ENCODE data around the gene PCDHGB3. TPM values are rescaled to one million over a fixed set of nuclear protein-coding genes. Genes with fewer than 3 reads are reported as not detected.
"Not testable (repeated sequence)": the region's sequence is repeated elsewhere in the genome, so short reads cannot be mapped to it uniquely, and the experiment has no call there.

PCDHGB3 gene
- total RNA-seq, 1 donor from 2014 or later, result 0.19 TPM

GRCh38 chr5:141343242-141343952 lies 26.6 kb upstream of the PCDHGB3 start, which contains the start of gene PCDHGA3:
Gene PCDHGA3 (plus strand): TSS chr5:141343829. CDS start chr5:141344034, 205 bp downstream.
- Mint-ChIP-seq H3K9me3 (ENCODE audit: unreplicated experiment) (peaks cover 31% of the 10 kb centered on the region), H3K27me3 (ENCODE audit: unreplicated experiment) (no peaks in the 10 kb centered on the region), H3K27ac (ENCODE audit: unreplicated experiment) (no peak within 1 kb of the TSS), H3K4me1 (ENCODE audit: unreplicated experiment) (no peaks in the 10 kb centered on the region), H3K36me3 (ENCODE audit: unreplicated experiment) (no peaks in the 10 kb centered on the region), H3K4me3 (ENCODE audit: unreplicated experiment) (no peak within 1 kb of the TSS)
- no peak for DNase-seq (ENCODE audit: extremely low spot score, unreplicated experiment)
- TF ChIP-seq, protein P1, sequence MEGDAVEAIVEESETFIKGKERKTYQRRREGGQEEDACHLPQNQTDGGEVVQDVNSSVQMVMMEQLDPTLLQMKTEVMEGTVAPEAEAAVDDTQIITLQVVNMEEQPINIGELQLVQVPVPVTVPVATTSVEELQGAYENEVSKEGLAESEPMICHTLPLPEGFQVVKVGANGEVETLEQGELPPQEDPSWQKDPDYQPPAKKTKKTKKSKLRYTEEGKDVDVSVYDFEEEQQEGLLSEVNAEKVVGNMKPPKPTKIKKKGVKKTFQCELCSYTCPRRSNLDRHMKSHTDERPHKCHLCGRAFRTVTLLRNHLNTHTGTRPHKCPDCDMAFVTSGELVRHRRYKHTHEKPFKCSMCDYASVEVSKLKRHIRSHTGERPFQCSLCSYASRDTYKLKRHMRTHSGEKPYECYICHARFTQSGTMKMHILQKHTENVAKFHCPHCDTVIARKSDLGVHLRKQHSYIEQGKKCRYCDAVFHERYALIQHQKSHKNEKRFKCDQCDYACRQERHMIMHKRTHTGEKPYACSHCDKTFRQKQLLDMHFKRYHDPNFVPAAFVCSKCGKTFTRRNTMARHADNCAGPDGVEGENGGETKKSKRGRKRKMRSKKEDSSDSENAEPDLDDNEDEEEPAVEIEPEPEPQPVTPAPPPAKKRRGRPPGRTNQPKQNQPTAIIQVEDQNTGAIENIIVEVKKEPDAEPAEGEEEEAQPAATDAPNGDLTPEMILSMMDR (IDR thresholded peaks at IDR 0.05), result no peak

DNA sequence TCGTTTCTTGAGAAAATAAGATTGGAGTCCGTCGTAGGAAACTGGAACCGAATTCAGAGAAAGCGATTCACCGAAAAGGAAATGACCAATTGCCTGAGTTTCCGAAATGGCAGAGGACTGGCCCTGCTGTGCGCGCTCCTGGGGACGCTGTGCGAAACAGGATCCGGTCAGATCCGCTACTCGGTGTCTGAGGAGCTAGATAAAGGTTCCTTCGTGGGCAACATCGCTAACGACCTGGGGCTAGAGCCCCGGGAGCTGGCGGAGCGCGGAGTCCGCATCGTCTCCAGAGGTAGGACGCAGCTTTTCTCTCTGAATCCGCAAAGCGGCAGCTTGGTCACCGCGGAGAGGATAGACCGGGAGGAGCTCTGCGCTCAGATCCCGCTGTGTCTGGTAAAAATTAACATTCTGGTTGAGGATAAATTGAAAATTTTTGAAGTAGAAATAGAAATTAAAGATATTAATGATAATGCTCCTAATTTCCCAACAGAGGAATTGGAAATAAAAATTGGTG lies 26.0 kb upstream of the PCDHGB3 start:
- no peaks in the 10 kb centered on the region for H3K36me3 Mint-ChIP-seq (ENCODE audit: unreplicated experiment)
- no peak overlapping the region for H3K4me3 Mint-ChIP-seq (ENCODE audit: unreplicated experiment)
- no peaks in the 10 kb centered on the region for H3K27me3 Mint-ChIP-seq (ENCODE audit: unreplicated experiment)
- H3K9me3 Mint-ChIP-seq (ENCODE audit: unreplicated experiment), result peaks cover 30% of the 10 kb centered on the region
- TF ChIP-seq, protein P1 (IDR thresholded peaks at IDR 0.05), result no peak
- H3K4me1 Mint-ChIP-seq (ENCODE audit: unreplicated experiment), result no peaks in the 10 kb centered on the region
- no peak overlapping the region for H3K27ac Mint-ChIP-seq (ENCODE audit: unreplicated experiment)
- DNase-seq (ENCODE audit: extremely low spot score, unreplicated experiment), result no peak

DNA sequence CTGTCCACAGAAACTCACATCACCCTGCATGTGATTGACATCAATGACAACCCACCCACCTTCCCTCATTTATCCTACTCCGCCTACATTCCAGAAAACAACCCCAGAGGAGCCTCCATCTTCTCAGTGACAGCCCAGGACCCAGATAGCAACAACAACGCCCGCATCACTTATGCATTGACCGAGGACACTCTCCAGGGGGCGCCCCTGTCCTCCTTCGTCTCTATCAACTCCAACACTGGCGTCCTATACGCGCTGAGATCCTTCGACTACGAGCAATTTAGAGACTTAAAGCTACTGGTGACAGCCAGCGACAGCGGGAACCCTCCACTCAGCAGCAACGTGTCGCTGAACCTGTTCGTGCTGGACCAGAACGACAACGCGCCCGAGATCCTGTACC lies 24.7 kb upstream of the PCDHGB3 start:
- Mint-ChIP-seq H3K4me1 (ENCODE audit: unreplicated experiment) (peaks cover 1% of the 10 kb centered on the region), H3K27ac (ENCODE audit: unreplicated experiment) (no peak overlapping the region), H3K4me3 (ENCODE audit: unreplicated experiment) (no peak overlapping the region), H3K9me3 (ENCODE audit: unreplicated experiment) (peaks cover 32% of the 10 kb centered on the region), H3K36me3 (ENCODE audit: unreplicated experiment) (peaks cover 1% of the 10 kb centered on the region), H3K27me3 (ENCODE audit: unreplicated experiment) (no peaks in the 10 kb centered on the region)
- DNase-seq (ENCODE audit: extremely low spot score, unreplicated experiment), result no peak
- TF ChIP-seq, protein P1 (IDR thresholded peaks at IDR 0.05), result no peak

DNA sequence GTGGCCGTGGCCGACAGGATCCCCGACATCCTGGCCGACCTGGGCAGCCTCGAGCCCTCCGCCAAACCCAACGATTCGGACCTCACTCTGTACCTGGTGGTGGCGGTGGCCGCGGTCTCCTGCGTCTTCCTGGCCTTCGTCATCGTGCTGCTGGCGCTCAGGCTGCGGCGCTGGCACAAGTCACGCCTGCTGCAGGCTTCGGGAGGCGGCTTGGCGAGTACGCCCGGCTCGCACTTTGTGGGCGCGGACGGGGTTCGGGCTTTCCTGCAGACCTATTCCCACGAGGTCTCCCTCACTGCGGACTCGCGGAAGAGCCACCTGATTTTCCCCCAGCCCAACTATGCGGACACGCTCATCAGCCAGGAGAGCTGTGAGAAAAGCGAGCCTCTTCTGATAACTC lies 24.0 kb upstream of the PCDHGB3 start:
- not testable (repeated sequence) for H3K4me3 Mint-ChIP-seq (ENCODE audit: unreplicated experiment); H3K4me1 Mint-ChIP-seq (ENCODE audit: unreplicated experiment); H3K36me3 Mint-ChIP-seq (ENCODE audit: unreplicated experiment); DNase-seq (ENCODE audit: extremely low spot score, unreplicated experiment); H3K27ac Mint-ChIP-seq (ENCODE audit: unreplicated experiment); H3K27me3 Mint-ChIP-seq (ENCODE audit: unreplicated experiment)
- H3K9me3 Mint-ChIP-seq (ENCODE audit: unreplicated experiment), result peaks cover 31% of the 10 kb centered on the region

DNA sequence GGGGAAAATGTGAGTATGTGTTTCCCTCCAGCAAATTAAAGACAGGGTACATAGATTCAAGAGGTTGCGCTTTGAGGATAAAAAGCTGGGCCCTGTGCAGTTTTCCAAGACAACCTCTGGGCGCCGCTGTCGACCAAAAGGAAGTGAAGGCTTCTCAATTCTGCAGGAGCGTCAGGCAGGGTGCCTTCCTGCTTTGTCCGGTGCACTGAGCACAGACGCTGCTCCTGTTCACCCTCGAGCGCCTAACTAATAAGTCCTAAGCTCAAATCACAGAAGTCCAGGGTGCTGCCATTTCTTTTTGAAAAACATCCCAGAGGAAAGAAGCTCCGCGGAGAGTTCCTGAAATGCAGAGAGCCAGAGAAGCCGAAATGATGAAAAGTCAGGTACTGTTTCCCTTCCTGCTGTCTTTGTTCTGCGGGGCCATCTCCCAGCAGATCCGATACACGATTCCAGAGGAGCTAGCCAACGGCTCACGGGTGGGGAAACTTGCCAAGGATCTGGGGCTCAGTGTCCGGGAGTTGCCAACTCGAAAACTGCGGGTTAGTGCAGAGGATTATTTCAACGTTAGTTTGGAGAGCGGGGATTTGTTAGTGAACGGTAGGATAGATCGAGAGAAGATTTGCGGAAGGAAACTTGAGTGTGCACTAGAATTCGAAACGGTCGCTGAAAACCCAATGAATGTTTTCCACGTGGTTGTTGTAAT lies 20.0 kb upstream of the PCDHGB3 start, which contains the start of gene PCDHGB1:
Gene PCDHGB1 (plus strand): TSS at position 183 of the 703 bp plus-strand sequence. CDS start 162 bp downstream, at position 345.
- H3K27me3 Mint-ChIP-seq (ENCODE audit: unreplicated experiment), result no peaks in the 10 kb centered on the region
- TF ChIP-seq, protein P1 (IDR thresholded peaks at IDR 0.05), result peak; percentile 33
- no peak for DNase-seq (ENCODE audit: extremely low spot score, unreplicated experiment)
- H3K4me3 Mint-ChIP-seq (ENCODE audit: unreplicated experiment), result no peak within 1 kb of the TSS
- H3K27ac Mint-ChIP-seq (ENCODE audit: unreplicated experiment), result no peak within 1 kb of the TSS
- H3K36me3 Mint-ChIP-seq (ENCODE audit: unreplicated experiment), result peaks cover 1% of the 10 kb centered on the region
- peaks cover 25% of the 10 kb centered on the region for H3K9me3 Mint-ChIP-seq (ENCODE audit: unreplicated experiment)
- H3K4me1 Mint-ChIP-seq (ENCODE audit: unreplicated experiment), result peaks cover 1% of the 10 kb centered on the region
